Urothelium cell line (cell line): Measurements from ENCODE around the gene TMEM213.
A peak's percentile ranks its signal among the peaks of the same experiment; 100 is the strongest.

Source experiments
- DNase-seq: peaks from one replicate; pipeline ENCODE4 v3.0.0; 2011; ENCODE audit warnings: low spot score, mixed read lengths
- FAIRE-seq: peaks from 2 replicates; lab custom pipeline; 2011; peaks lifted over from hg19 to GRCh38; lab: Jason Lieb, UNC

The TMEM213 gene

DNA sequence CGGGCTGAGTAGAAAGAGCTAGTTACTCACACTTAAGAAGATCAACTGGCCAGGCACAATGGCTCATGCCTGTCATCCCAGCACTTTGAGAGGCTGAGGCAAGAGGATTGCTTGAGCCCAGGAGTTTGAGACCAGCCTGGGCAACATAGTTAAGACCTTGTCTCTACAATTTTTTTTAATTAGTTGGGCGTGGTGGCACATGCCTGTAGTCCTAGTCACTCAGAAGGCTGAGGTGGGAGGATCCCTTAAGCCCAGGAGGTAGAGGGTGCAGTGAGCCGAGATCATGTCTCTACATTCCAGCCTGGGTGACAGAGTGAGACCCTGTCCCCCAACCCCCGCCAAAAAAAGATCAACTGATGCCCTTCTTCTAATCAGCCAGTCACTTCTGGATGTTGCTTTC, 74.8 kb downstream of the TMEM213 start:
- no peak for DNase-seq
- FAIRE-seq: no peak

DNA sequence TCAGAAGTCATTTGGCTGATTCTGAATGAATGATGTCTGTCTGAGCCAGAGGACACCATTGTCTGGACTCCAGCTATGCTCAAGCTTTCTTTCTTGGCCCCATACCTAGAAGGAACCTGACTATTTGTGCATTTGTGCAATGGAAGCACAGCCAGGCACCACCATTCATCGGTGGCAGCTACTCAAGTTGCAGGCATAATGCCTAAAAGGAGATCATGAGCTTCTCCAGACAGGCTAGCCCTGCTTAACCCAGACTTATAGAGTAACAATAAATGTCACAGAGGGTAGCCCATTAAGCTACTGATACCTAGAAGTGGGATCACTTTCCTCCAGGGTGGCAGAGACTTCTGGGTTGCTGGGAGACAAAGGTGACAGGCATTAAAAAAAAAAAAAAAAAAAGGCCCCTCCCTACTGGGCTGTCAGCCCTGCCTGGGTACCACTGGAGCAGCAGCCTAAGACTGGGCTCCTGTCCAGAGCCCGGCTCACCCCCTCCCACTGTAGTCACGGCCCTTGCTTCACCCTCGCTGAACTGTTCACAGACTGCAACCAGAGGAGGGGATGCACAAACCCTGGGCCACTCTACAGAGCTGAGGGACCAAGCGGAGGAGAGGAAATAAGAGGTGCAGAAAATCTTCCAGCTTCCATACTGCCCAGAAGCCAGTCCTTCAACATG, 75.6 kb downstream of the TMEM213 start:
- DNase-seq (no peak), FAIRE-seq (no peak)

DNA sequence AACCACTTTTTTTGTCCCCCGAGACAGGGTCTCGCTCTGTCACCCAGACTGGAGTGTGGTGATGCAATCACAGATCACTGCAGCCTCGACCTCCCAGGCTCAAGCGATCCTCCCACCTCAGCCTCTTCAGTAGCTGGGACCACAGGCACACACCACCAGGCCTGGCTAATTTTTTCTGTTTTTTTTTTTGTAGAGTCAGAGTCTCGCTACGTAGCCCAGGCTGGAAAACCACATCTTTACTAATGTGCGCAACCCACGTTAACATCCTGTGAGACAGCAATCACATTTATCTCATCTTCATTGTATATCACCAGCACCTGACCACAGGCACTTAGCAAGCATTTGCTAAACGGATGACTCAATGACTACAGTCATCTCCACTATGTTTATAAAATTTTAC, 78.0 kb downstream of the TMEM213 start:
- DNase-seq (peak; percentile 71), FAIRE-seq (no peak)

DNA sequence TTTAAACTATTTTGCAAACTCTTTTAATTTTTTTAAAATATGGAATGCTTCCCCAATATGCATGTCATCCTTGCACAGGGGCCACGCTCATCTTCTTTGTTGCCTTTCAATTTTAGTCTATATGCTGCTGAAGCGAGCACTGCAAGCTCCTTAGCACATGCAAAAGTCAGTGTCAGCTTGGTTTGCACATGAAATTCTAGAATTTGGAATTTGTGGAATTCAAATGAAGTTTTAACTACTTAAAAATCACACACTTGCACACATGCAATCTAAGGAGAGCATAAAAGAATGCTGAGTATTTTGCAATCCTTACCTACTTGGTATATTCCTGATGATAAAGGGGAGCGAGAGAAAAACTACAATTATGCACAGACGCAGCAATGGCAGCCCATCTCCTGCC, 78.5 kb downstream of the TMEM213 start:
- DNase-seq (no peak), FAIRE-seq (no peak)

- no peak for FAIRE-seq
Measured at GRCh38 chr7:138878051-138878450, 80.3 kb downstream of the TMEM213 start.

DNA sequence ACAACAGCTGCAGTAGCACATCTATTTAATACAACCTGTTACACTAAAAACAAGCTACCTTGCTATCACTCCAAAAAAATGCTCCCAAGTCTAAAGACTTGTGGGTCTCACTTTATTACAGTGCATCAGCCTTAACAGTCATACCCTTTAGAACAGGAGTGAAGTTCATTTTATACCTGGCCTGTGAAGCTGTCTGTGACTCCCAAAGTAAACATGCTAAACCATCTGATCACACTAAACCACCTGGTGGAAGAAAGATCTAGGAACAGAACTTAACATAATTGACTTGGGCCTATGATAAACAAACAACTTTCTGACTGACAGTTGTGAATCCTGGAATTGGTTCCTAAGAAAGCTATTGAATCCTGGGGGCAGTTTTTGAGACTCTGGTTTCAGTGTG, 81.1 kb downstream of the TMEM213 start:
- no peak for DNase-seq
- FAIRE-seq: no peak

More at GRCh38 chr7:138878051-138878450, 80.3 kb downstream of the TMEM213 start:
- DNase-seq: no peak

GRCh38 chr7:138879356-138879755, 81.6 kb downstream of the TMEM213 start:
- FAIRE-seq: no peak

DNA sequence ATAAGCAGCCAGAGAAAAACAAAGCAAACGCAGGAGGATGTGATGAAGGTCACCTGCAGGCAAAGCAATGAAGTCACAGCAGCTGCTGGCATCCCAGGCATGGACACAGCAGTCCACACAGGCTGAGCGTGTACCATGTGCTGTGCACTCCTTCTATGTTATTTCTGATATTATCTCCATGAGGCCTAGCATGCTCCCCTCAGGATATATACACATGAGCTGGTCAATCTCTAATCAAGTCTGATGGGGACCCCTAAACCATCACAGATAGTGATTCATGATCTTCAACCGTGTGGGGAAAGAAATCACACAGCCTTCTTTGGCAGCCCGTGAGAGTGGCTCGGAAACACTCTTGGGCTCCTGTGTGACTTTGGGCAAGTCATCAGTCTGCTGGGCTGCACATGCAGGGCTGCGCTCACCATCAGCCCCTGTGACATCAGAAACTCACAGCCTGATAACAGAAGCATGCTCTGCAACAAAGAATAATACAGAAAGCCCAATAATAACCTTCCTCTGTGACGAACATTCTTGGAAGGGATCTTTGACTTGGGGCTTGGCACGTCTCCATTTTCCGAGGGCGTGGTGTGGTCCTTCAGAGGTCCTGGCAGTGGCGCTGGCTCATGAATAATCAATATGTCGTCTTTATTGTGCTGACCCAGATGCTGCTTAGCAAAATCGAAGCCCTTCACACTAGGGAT, 83.2 kb downstream of the TMEM213 start:
- no peak for FAIRE-seq
- DNase-seq: no peak

More at GRCh38 chr7:138879356-138879755, 81.6 kb downstream of the TMEM213 start:
- no peak for DNase-seq

DNA sequence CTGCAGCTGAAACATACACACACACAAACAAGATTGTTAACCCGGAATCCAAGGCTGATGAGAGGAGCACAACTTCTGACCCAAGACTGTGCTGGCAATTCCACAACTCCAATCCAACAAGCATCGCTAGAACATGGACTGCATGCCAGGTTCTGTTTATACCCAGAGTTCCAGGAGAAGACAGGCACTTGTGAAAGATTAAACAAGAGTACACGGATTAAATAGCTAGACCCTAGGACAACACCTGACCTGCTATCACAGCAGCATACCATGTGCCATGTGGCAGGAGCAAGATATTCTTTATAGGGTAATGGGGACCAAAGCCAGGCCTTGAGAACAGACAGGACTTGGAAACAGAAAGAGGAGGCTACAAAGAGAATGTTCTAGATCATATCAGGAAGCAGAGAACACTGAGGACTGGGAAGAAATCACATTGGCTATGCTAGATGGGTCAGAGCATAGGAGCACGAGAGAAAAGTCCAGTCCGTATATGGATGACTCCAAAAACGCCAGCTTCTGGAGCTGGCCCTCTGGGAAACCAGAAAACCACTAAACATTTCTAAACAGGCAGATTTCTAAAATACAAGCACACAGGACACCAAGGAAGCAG, 83.9 kb downstream of the TMEM213 start:
- DNase-seq: no peak
- no peak for FAIRE-seq

DNA sequence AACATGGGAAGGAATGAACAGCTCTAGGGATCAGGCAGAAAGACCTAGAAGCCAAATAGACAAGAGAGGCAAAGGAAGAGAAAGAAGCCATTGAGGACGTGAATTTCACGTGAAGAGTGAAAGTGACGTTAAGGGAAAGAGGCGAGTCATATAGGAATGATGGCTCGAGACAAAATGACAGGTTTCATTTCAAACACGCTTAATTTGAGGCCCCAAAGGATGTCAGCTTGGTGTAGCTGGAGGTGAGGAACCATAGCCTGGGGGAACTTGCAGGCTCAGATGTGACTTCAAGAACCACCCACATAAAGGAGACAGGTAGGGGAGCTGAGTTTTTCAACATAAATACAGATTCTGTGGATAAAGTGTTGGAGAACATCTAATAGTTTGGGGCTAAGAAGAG, 84.5 kb downstream of the TMEM213 start:
- DNase-seq: no peak
- no peak for FAIRE-seq

- FAIRE-seq (no peak), DNase-seq (no peak)
Measured at GRCh38 chr7:138885383-138886147, 87.8 kb downstream of the TMEM213 start.

- DNase-seq: peak; percentile 40
Measured at GRCh38 chr7:138886501-138886917, 88.7 kb downstream of the TMEM213 start.

DNA sequence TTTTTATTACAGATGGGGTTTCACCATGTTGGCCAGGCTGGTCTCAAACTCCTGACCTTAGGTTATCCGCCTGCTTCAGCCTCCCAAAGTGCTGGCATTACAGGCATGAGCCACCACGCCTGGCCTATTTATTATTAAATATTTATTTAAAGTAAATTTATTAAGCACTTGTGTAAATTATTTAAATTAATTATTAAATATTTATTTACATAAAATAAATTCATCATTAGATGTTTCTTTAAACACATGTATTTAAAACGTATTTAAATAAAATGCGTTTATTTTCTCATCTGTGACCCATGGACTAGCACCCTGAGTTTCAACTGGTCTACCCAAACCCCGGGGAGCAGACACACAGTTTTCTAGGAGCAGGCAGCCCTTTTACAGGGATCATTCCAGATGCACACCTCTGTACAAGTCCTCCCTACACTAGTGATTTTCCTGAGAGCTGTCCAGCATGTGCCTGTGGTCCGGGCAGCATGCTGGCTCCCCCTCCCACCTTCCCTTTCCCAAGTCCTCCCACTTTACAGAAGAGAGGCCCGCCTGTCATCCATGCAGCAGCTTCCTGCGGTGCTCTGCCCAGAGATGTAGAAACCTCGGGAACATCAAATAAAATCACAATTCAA, 89.4 kb downstream of the TMEM213 start:
- no peak for DNase-seq
- no peak for FAIRE-seq

More at GRCh38 chr7:138886501-138886917, 88.7 kb downstream of the TMEM213 start:
- no peak for FAIRE-seq
